ENCODE results near the gene RALGAPA2. TPM values are rescaled to one million over a fixed set of nuclear protein-coding genes. Genes with fewer than 3 reads are reported as not detected.
A peak's percentile ranks its signal among the peaks of the same experiment; 100 is the strongest.

Gene RALGAPA2
- total and polyA plus RNA-seq, 8 donors, result 9.6 to 41.7 (median 24.5) TPM

DNA sequence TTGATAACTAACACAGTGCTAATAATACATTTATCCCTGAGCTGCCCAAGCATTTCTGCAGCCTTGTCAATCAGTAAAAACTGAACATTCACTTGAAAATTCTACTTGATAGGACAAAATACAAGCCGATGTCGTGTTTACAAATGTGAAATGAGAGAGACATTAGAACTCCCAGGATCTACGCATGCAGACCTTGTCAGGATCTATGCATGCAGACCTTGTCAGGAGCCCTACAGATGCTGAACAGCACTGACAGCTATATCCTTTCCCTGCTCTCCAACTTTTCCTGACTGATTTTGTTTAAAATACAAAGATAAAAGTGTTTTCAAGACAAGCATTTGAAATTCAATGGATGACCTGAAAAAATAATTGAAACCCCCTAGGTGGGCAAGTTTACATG, 315.6 kb downstream of the RALGAPA2 start:
- peaks cover 0 to 27% (median 4%) of the 10 kb centered on the region in 3 donors for H3K36me3 ChIP-seq
- no peaks in the 10 kb centered on the region for H3K9me3 ChIP-seq
- 95 to 97% methylated on average over 3 of the region's 3 CpGs for WGBS, 2 donors
- no peak for TF ChIP-seq CTCF (IDR thresholded peaks at IDR 0.05)
- H3K27me3 ChIP-seq, result no peaks in the 10 kb centered on the region
- no peak overlapping the region for H3K27ac ChIP-seq
- DNase-seq (no peak), ATAC-seq (no peak), FAIRE-seq (no peak)
- no peak overlapping the region for H3K4me3 ChIP-seq
- intact Hi-C loops (cut with DNase I), result no loop called here
- H3K4me1 ChIP-seq, result no peaks in the 10 kb centered on the region

GRCh38 chr20:20395903-20396568, 316.4 kb downstream of the RALGAPA2 start:
- H3K36me3 ChIP-seq, result peaks cover 0 to 33% (median 0%) of the 10 kb centered on the region in 3 donors
- ATAC-seq (no peak), DNase-seq (no peak), FAIRE-seq (no peak)
- no peak overlapping the region for H3K4me3 ChIP-seq
- H3K27ac ChIP-seq, result no peak overlapping the region
- TF ChIP-seq CTCF (IDR thresholded peaks at IDR 0.05), result no peak
- no peaks in the 10 kb centered on the region for H3K4me1 ChIP-seq
- H3K27me3 ChIP-seq, result no peaks in the 10 kb centered on the region
- no peaks in the 10 kb centered on the region for H3K9me3 ChIP-seq
- 94 to 95% methylated on average over 29 of the region's 29 CpGs for WGBS, 2 donors
- intact Hi-C loops (cut with DNase I), result no loop called here

GRCh38 chr20:20395087-20395486, 317.4 kb downstream of the RALGAPA2 start:
- DNase-seq (no peak), ATAC-seq (no peak), FAIRE-seq (no peak)
- 93 to 94% methylated on average over 12 of the region's 12 CpGs for WGBS, 2 donors
- Histone ChIP-seq H3K27ac (no peak overlapping the region), H3K27me3 (no peaks in the 10 kb centered on the region), H3K4me3 (no peak overlapping the region), H3K36me3 (peaks cover 0 to 33% (median 0%) of the 10 kb centered on the region in 3 donors), H3K9me3 (no peaks in the 10 kb centered on the region), H3K4me1 (no peaks in the 10 kb centered on the region)
- intact Hi-C loops (cut with DNase I), result no loop called here
- no peak for TF ChIP-seq CTCF (IDR thresholded peaks at IDR 0.05)

DNA sequence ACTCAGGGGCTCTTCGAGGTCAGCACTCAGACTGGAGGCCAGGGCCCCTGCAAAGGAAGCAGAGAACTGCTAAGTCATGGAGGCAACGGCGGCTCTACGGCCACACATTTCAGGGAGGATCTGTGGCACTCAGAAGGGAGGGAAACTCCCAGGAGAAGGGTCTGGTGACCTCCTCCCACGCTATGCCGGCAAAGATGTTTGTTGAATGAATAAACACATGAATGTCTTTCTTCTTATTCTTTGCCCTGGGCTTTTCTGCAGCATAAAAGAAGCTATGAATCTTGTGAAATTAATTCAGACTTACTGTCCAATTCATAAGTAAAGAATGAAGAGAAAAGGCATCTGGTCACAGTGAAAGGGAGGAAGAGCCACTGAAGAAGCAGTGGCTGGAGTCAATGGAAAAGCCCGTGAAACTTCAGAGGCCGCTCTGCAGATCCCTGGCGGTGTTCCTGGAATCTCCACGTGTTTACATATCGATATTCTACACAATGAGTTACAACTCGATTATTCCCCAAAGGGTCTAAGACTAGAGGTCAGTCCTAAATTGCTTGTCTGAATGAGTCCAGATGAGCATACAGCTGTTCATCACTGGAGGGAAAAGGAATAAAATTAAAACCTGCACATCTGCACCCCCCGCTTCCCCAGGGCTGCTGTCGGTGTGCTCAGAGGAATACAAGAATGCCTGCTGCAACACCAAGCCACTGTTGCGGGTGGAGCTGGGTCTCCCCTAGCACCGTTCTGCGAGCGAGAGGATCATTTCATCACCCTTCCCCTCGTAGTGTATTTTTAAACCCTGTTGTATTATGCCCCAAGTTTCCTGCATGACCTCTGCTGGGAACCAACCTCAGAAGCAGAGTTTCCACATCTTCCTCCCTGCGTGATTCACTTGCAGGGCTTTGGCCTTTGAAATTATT, 319.0 kb downstream of the RALGAPA2 start:
- Histone ChIP-seq H3K9me3 (no peaks in the 10 kb centered on the region), H3K27ac (no peak overlapping the region), H3K4me3 (no peak overlapping the region), H3K27me3 (no peaks in the 10 kb centered on the region), H3K4me1 (no peaks in the 10 kb centered on the region), H3K36me3 (peaks cover 0 to 33% (median 0%) of the 10 kb centered on the region in 3 donors)
- no peak for DNase-seq
- intact Hi-C loops (cut with DNase I), result no loop called here
- FAIRE-seq, result no peak
- ATAC-seq, result peak in 1 of 4 donors; percentile 28
- WGBS, 2 donors, result 84 to 86% methylated on average over 20 of the region's 20 CpGs
- TF ChIP-seq CTCF (IDR thresholded peaks at IDR 0.05), result no peak

All from pancreas (tissue), 10 donors.